GM23338 (cell line): Measurements from ENCODE around the gene THSD4. TPM values are rescaled to one million over a fixed set of nuclear protein-coding genes. Genes with fewer than 3 reads are reported as not detected.

Experiments used
- ATAC-seq: fragments of 200-7000 bp; cut with Tn5 transposase; 3 replicates; pipeline ENCODE4 v1.9.1; 2020
- DNase-seq: peaks from one replicate; pipeline ENCODE4 v3.0.0-alpha.2; 2015; ENCODE audit warnings: low spot score
- H2AFZ ChIP-seq: fragments of 200-600 bp; sonication (generic); 2 replicates; pipeline ENCODE4 v1.8.0; 2016; ENCODE audit warnings: antibody characterized with exemption, mild to moderate bottlenecking, moderate library complexity
- H3F3A ChIP-seq: fragments of 200-600 bp; sonication (generic); replicated peaks from 2 replicates; pipeline ENCODE4 v1.8.0; 2017; ENCODE audit warnings: antibody characterized with exemption, mixed run types, low read depth
- H3K27ac ChIP-seq: fragments of 200-600 bp; sonication (generic); 2 replicates; pipeline ENCODE4 v1.6.1; 2016; ENCODE audit warnings: low read depth
- H3K27me3 ChIP-seq: fragments of 200-600 bp; sonication (generic); 2 replicates; pipeline ENCODE4 v1.8.0; 2016; ENCODE audit warnings: mild to moderate bottlenecking, mixed run types, moderate library complexity; ENCODE audit not compliant: insufficient read depth
- H3K36me3 ChIP-seq: fragments of 200-600 bp; sonication (generic); 2 replicates; pipeline ENCODE4 v1.8.0; 2016; ENCODE audit warnings: mild to moderate bottlenecking; ENCODE audit not compliant: insufficient read depth
- H3K4me1 ChIP-seq: fragments of 200-600 bp; sonication (generic); 2 replicates; pipeline ENCODE4 v1.8.0; 2016; ENCODE audit warnings: mild to moderate bottlenecking, moderate library complexity; ENCODE audit not compliant: insufficient read depth
- H3K4me2 ChIP-seq: fragments of 200-600 bp; sonication (generic); 2 replicates; pipeline ENCODE4 v1.7.1; 2017; ENCODE audit warnings: mixed run types
- H3K4me3 ChIP-seq: fragments of 200-600 bp; sonication (generic); 2 replicates; pipeline ENCODE4 v1.6.1; 2016; ENCODE audit warnings: mixed run types
- H3K79me2 ChIP-seq: fragments of 200-600 bp; sonication (generic); replicated peaks from 2 replicates; pipeline ENCODE4 v1.8.0; 2017; ENCODE audit warnings: mild to moderate bottlenecking; ENCODE audit not compliant: insufficient read depth
- H3K9me2 ChIP-seq: fragments of 200-600 bp; sonication (generic); 2 replicates; pipeline ENCODE4 v1.8.0; 2017; ENCODE audit not compliant: insufficient read depth
- H4K20me1 ChIP-seq: fragments of 200-600 bp; sonication (generic); replicated peaks from 2 replicates; pipeline ENCODE4 v1.8.0; 2017; ENCODE audit warnings: mild to moderate bottlenecking; ENCODE audit not compliant: insufficient read depth
- H3K27ac Mint-ChIP-seq: 2 replicates; pipeline ENCODE4 v1.8.0; 2020; ENCODE audit warnings: inconsistent platforms, mild to moderate bottlenecking, moderate library complexity, mixed read lengths
- H3K27me3 Mint-ChIP-seq: 3 replicates; pipeline ENCODE4 v1.8.0; 2022; ENCODE audit warnings: low read depth, mild to moderate bottlenecking, moderate library complexity, mixed read lengths, inconsistent platforms; ENCODE audit not compliant: insufficient read depth, poor library complexity
- H3K36me3 Mint-ChIP-seq: 3 replicates; pipeline ENCODE4 v1.8.0; 2021; ENCODE audit warnings: low read depth, mild to moderate bottlenecking, inconsistent platforms, moderate library complexity, mixed read lengths
- H3K4me1 Mint-ChIP-seq: 3 replicates; pipeline ENCODE4 v1.8.0; 2020; ENCODE audit warnings: mild to moderate bottlenecking, inconsistent platforms, mixed read lengths
- H3K4me3 Mint-ChIP-seq: 3 replicates; pipeline ENCODE4 v1.8.0; 2021; ENCODE audit warnings: moderate library complexity, mild to moderate bottlenecking, inconsistent platforms, mixed read lengths
- H3K9me3 Mint-ChIP-seq: 3 replicates; pipeline ENCODE4 v1.8.0; 2020; ENCODE audit warnings: moderate library complexity, mild to moderate bottlenecking, inconsistent platforms, mixed read lengths
- CREB1 ChIP-seq: fragments of 250-450 bp; sonication (Bioruptor Pico); IDR thresholded peaks from 2 replicates; pipeline ENCODE4 v1.5.0; 2020; ENCODE audit warnings: low read depth, mild to moderate bottlenecking, moderate library complexity
- CTCF ChIP-seq, 2 experiments: fragments of 200-600 bp in 1 of 2; sonication (generic) in 1 of 2; conservative IDR thresholded peaks; 2 replicates each; pipeline versions ENCODE4 v1.5.1 to v1.6.1; 2016 to 2017; ENCODE audit warnings: antibody characterized with exemption in 2 of 2, low read depth in 2 of 2, mild to moderate bottlenecking in 2 of 2, moderate library complexity in 1 of 2
- ETS1 ChIP-seq: IDR thresholded peaks from 2 replicates; pipeline ENCODE4 v1.6.1; 2016; ENCODE audit warnings: antibody characterized with exemption
- EZH2 ChIP-seq: fragments of 200-600 bp; sonication (generic); IDR thresholded peaks from one replicate; pipeline ENCODE4 v1.8.0; 2017; ENCODE audit warnings: antibody characterized with exemption, mild to moderate bottlenecking, low read depth; ENCODE audit not compliant: unreplicated experiment
- EZH2phosphoT487 ChIP-seq: fragments of 200-600 bp; sonication (generic); IDR thresholded peaks from one replicate; pipeline ENCODE4 v1.8.1; 2018; ENCODE audit warnings: antibody characterized with exemption; ENCODE audit not compliant: unreplicated experiment
- JUNB ChIP-seq: IDR thresholded peaks from one replicate; pipeline ENCODE4 v1.6.1; 2016; ENCODE audit warnings: antibody characterized with exemption; ENCODE audit not compliant: unreplicated experiment
- NANOG ChIP-seq: IDR thresholded peaks from 2 replicates; pipeline ENCODE4 v1.6.1; 2016; ENCODE audit warnings: antibody characterized with exemption, borderline replicate concordance
- POLR2AphosphoS5 ChIP-seq: IDR thresholded peaks from 2 replicates; pipeline ENCODE4 v1.6.1; 2016; ENCODE audit warnings: antibody characterized with exemption, low read depth
- STAT1 ChIP-seq: IDR thresholded peaks from one replicate; pipeline ENCODE4 v1.6.1; 2016; ENCODE audit warnings: antibody characterized with exemption; ENCODE audit not compliant: unreplicated experiment
- ZNF331 ChIP-seq: fragments of 250-450 bp; sonication (Bioruptor Pico); IDR thresholded peaks from 2 replicates; pipeline ENCODE4 v1.5.0; 2020; ENCODE audit warnings: low read depth, mild to moderate bottlenecking, moderate library complexity
- polyA plus RNA-seq: library from polyadenylated mRNA; unstranded; fragments of >200 nt; fragmentation: Nextera tagmentation; extraction: Ambion mirVana; gene quantifications from 2 replicates; pipeline ENCODE4 v1.2.1, GENCODE V29; 2016
- total RNA-seq: library from RNA; depleted of rRNA; stranded (reverse); fragments of >200 nt; shearing (Covaris generic); gene quantifications from 2 replicates; pipeline ENCODE4 v1.2.3, GENCODE V29; 2014
- TF ChIP-seq, protein P1 (sequence below): IDR thresholded peaks from one replicate; pipeline ENCODE4 v1.6.1; 2018; ENCODE audit warnings: antibody characterized with exemption; ENCODE audit not compliant: unreplicated experiment
- TF ChIP-seq, protein P2 (sequence below): fragments of 250-450 bp; sonication (Bioruptor Pico); IDR thresholded peaks from 2 replicates; pipeline ENCODE4 v1.5.0; 2020; ENCODE audit warnings: mild to moderate bottlenecking, moderate library complexity

The THSD4 gene
- total and polyA plus RNA-seq, 2 experiments from 2014 or later = 2.0 to 7.4 TPM

DNA sequence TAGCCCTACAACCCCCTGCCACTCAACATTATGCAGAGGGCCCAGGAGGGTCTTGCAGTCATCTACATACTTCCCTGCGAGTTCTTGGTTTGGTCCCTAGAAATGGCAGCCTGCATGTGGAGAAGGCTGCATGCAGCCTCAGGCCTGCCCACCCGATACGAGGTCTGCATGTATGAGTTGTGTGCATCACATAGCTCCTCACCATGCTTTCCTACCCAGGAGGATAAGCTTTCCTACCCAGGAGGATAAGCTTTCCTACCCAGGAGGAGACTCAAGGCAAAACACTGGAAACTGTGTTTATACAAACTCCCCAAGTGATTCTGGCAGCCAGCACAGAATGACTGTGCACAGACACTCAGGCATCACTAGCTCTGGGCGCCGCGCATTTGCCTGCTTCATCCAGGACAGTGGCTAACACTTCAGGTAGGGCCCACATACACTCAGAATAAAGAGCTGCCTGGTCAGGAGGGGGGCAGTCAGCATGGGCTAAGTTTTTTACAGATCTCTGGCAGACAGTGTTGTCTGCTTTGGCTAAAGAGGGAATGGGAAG, 187.7 kb downstream of the THSD4 start:
- H3K4me1 ChIP-seq = no peaks in the 10 kb centered on the region
- peaks cover 10% of the 10 kb centered on the region; the same call in 2 of the 3 replicates for H3K36me3 Mint-ChIP-seq
- peaks cover 2% of the 10 kb centered on the region; the same call in 2 of the 3 replicates for H3K4me1 Mint-ChIP-seq
- no peak overlapping the region for H3K4me3 Mint-ChIP-seq
- ATAC-seq (no peak), DNase-seq (no peak)
- no peaks in the 10 kb centered on the region; the same call in 1 of the 2 replicates for H3K36me3 ChIP-seq
- peaks cover 12% of the 10 kb centered on the region; the same call in 2 of the 3 replicates for H3K9me3 Mint-ChIP-seq
- H3F3A ChIP-seq = no peaks in the 10 kb centered on the region
- H2AFZ ChIP-seq = no peak overlapping the region
- no peak overlapping the region for H3K4me3 ChIP-seq
- no peak overlapping the region for H3K4me2 ChIP-seq
- H3K27ac Mint-ChIP-seq = no peak overlapping the region; the same call in 1 of the 2 replicates
- no peaks in the 10 kb centered on the region for H4K20me1 ChIP-seq
- H3K27me3 ChIP-seq = no peaks in the 10 kb centered on the region
- no peak for TF ChIP-seq JUNB
- no peak for TF ChIP-seq EZH2phosphoT487
- no peak for TF ChIP-seq POLR2AphosphoS5
- TF ChIP-seq EZH2 = no peak
- TF ChIP-seq STAT1 = no peak
- TF ChIP-seq, protein P1, sequence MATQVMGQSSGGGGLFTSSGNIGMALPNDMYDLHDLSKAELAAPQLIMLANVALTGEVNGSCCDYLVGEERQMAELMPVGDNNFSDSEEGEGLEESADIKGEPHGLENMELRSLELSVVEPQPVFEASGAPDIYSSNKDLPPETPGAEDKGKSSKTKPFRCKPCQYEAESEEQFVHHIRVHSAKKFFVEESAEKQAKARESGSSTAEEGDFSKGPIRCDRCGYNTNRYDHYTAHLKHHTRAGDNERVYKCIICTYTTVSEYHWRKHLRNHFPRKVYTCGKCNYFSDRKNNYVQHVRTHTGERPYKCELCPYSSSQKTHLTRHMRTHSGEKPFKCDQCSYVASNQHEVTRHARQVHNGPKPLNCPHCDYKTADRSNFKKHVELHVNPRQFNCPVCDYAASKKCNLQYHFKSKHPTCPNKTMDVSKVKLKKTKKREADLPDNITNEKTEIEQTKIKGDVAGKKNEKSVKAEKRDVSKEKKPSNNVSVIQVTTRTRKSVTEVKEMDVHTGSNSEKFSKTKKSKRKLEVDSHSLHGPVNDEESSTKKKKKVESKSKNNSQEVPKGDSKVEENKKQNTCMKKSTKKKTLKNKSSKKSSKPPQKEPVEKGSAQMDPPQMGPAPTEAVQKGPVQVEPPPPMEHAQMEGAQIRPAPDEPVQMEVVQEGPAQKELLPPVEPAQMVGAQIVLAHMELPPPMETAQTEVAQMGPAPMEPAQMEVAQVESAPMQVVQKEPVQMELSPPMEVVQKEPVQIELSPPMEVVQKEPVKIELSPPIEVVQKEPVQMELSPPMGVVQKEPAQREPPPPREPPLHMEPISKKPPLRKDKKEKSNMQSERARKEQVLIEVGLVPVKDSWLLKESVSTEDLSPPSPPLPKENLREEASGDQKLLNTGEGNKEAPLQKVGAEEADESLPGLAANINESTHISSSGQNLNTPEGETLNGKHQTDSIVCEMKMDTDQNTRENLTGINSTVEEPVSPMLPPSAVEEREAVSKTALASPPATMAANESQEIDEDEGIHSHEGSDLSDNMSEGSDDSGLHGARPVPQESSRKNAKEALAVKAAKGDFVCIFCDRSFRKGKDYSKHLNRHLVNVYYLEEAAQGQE = no peak
- no peak for TF ChIP-seq CREB1 (CRISPR knock-in tag)
- TF ChIP-seq CTCF (conservative IDR thresholded peaks at IDR 0.05; ENCODE audit: low read depth in 2 of 2) = no peak
- no peak for TF ChIP-seq ETS1
- TF ChIP-seq, protein P2, sequence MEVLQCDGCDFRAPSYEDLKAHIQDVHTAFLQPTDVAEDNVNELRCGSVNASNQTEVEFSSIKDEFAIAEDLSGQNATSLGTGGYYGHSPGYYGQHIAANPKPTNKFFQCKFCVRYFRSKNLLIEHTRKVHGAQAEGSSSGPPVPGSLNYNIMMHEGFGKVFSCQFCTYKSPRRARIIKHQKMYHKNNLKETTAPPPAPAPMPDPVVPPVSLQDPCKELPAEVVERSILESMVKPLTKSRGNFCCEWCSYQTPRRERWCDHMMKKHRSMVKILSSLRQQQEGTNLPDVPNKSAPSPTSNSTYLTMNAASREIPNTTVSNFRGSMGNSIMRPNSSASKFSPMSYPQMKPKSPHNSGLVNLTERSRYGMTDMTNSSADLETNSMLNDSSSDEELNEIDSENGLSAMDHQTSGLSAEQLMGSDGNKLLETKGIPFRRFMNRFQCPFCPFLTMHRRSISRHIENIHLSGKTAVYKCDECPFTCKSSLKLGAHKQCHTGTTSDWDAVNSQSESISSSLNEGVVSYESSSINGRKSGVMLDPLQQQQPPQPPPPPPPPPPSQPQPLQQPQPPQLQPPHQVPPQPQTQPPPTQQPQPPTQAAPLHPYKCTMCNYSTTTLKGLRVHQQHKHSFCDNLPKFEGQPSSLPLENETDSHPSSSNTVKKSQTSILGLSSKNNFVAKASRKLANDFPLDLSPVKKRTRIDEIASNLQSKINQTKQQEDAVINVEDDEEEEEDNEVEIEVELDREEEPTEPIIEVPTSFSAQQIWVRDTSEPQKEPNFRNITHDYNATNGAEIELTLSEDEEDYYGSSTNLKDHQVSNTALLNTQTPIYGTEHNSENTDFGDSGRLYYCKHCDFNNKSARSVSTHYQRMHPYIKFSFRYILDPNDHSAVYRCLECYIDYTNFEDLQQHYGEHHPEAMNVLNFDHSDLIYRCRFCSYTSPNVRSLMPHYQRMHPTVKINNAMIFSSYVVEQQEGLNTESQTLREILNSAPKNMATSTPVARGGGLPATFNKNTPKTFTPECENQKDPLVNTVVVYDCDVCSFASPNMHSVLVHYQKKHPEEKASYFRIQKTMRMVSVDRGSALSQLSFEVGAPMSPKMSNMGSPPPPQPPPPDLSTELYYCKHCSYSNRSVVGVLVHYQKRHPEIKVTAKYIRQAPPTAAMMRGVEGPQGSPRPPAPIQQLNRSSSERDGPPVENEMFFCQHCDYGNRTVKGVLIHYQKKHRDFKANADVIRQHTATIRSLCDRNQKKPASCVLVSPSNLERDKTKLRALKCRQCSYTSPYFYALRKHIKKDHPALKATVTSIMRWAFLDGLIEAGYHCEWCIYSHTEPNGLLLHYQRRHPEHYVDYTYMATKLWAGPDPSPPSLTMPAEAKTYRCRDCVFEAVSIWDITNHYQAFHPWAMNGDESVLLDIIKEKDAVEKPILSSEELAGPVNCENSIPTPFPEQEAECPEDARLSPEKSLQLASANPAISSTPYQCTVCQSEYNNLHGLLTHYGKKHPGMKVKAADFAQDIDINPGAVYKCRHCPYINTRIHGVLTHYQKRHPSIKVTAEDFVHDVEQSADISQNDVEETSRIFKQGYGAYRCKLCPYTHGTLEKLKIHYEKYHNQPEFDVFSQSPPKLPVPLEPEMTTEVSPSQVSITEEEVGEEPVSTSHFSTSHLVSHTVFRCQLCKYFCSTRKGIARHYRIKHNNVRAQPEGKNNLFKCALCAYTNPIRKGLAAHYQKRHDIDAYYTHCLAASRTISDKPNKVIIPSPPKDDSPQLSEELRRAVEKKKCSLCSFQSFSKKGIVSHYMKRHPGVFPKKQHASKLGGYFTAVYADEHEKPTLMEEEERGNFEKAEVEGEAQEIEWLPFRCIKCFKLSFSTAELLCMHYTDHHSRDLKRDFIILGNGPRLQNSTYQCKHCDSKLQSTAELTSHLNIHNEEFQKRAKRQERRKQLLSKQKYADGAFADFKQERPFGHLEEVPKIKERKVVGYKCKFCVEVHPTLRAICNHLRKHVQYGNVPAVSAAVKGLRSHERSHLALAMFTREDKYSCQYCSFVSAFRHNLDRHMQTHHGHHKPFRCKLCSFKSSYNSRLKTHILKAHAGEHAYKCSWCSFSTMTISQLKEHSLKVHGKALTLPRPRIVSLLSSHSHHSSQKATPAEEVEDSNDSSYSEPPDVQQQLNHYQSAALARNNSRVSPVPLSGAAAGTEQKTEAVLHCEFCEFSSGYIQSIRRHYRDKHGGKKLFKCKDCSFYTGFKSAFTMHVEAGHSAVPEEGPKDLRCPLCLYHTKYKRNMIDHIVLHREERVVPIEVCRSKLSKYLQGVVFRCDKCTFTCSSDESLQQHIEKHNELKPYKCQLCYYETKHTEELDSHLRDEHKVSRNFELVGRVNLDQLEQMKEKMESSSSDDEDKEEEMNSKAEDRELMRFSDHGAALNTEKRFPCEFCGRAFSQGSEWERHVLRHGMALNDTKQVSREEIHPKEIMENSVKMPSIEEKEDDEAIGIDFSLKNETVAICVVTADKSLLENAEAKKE (CRISPR knock-in tag) = no peak
- TF ChIP-seq ZNF331 (CRISPR knock-in tag) = no peak
- no peak for TF ChIP-seq NANOG
- no peaks in the 10 kb centered on the region for H3K27me3 Mint-ChIP-seq
- no peak overlapping the region for H3K27ac ChIP-seq
- no peaks in the 10 kb centered on the region for H3K79me2 ChIP-seq
- no peaks in the 10 kb centered on the region for H3K9me2 ChIP-seq
